ENCODE results near the gene CDK5. TPM values are rescaled to one million over a fixed set of nuclear protein-coding genes. Genes with fewer than 3 reads are reported as not detected.

CDK5 gene
- polyA plus RNA-seq, 1 donor (not counting 4 experiments of a cell fraction or from before 2014, with no cell fraction given), result 19.3 TPM

DNA sequence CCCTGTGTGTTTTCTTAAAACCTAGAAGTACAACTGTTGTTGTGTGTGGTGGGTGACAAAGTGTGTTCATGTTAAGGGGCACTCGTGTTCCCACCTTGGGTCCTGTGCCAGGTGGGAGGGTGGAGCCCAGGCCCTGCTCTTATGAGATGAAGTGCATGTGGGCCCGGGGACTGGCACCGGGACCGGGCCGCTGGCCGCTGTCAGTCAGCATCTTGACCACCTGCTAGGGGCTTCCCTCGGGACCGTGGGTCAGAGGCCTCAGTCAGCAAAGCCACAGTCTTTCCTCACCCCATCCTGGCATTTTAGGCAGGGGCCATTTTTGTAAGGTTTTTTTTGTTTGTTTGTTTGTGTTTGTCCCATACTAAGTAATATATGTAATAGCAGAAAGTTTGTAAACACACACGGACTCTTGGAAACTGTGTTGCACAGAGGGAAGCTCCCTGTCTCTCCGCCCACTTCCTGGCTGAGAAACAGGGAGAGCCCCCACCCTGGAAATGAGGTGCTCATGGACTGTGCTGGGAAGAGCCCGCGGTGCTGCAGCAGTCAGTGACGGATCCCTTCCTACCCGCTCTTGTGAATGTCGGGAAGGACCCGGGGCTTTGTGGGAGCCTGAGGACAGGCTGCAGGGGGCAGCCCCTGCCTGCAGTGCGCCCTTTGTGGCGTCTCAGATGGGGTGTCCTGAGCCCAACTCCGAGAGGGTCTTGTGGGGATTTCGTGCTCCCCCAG lies 42.0 kb upstream of the CDK5 start:
- no peak overlapping the region for H3K4me2 ChIP-seq (ENCODE audit: control insufficient read depth, extremely low read depth, insufficient read depth, low read depth, low read length)
- TF ChIP-seq, protein P1, sequence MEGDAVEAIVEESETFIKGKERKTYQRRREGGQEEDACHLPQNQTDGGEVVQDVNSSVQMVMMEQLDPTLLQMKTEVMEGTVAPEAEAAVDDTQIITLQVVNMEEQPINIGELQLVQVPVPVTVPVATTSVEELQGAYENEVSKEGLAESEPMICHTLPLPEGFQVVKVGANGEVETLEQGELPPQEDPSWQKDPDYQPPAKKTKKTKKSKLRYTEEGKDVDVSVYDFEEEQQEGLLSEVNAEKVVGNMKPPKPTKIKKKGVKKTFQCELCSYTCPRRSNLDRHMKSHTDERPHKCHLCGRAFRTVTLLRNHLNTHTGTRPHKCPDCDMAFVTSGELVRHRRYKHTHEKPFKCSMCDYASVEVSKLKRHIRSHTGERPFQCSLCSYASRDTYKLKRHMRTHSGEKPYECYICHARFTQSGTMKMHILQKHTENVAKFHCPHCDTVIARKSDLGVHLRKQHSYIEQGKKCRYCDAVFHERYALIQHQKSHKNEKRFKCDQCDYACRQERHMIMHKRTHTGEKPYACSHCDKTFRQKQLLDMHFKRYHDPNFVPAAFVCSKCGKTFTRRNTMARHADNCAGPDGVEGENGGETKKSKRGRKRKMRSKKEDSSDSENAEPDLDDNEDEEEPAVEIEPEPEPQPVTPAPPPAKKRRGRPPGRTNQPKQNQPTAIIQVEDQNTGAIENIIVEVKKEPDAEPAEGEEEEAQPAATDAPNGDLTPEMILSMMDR (optimal IDR thresholded peaks at IDR 0.05 in 1 of 3, IDR thresholded peaks at IDR 0.05 in 1 of 3, conservative IDR thresholded peaks at IDR 0.05 in 1 of 3; ENCODE audit: extremely low read depth in 1 of 3, insufficient read depth in 2 of 3, low read length in 3 of 3), result no peak
- TF ChIP-seq EZH2 (IDR thresholded peaks at IDR 0.05; ENCODE audit: low read length), result no peak
- no peaks in the 10 kb centered on the region for H3K4me1 ChIP-seq (ENCODE audit: control insufficient read depth, extremely low read depth, insufficient read depth, low read length)
- no peaks in the 10 kb centered on the region for H3K9me1 ChIP-seq (ENCODE audit: control insufficient read depth, extremely low read depth, insufficient read depth, low read length)
- H3K9ac ChIP-seq (ENCODE audit: control insufficient read depth, extremely low read depth, insufficient read depth, low read length), result no peak overlapping the region
- H3K9me3 ChIP-seq (ENCODE audit: control insufficient read depth, low read depth, low read length), result no peaks in the 10 kb centered on the region
- FAIRE-seq, result no peak
- no peak overlapping the region for H2AFZ ChIP-seq (ENCODE audit: control insufficient read depth, low read length)
- peaks cover 80% of the 10 kb centered on the region for H3K79me2 ChIP-seq (ENCODE audit: control insufficient read depth, insufficient read depth, low read length)
- H3K27me3 ChIP-seq (ENCODE audit: control insufficient read depth, extremely low read depth, insufficient read depth, low read length), result no peaks in the 10 kb centered on the region
- H3K27ac ChIP-seq (ENCODE audit: control insufficient read depth, insufficient read depth, low read length), result no peak overlapping the region
- H4K20me1 ChIP-seq (ENCODE audit: control insufficient read depth, extremely low read depth, insufficient read depth, low read length), result peaks cover 6% of the 10 kb centered on the region
- H3K36me3 ChIP-seq (ENCODE audit: control insufficient read depth in 2 of 2, extremely low read depth in 1 of 2, insufficient read depth in 2 of 2, low read length in 2 of 2), result peaks cover 0 to 3% of the 10 kb centered on the region in 2 experiments
- no peak overlapping the region for H3K4me3 ChIP-seq (ENCODE audit: control insufficient read depth in 2 of 3, extremely low read depth in 1 of 3, insufficient read depth in 2 of 3, low read depth in 1 of 3, low read length in 3 of 3)
- no peak for DNase-seq (ENCODE audit: low read depth, low spot score)
- dilution Hi-C loops (cut with MboI; ENCODE audit: extremely low pct_ligation_motif_present, low sequenced_read_pairs), result no loop called here

DNA sequence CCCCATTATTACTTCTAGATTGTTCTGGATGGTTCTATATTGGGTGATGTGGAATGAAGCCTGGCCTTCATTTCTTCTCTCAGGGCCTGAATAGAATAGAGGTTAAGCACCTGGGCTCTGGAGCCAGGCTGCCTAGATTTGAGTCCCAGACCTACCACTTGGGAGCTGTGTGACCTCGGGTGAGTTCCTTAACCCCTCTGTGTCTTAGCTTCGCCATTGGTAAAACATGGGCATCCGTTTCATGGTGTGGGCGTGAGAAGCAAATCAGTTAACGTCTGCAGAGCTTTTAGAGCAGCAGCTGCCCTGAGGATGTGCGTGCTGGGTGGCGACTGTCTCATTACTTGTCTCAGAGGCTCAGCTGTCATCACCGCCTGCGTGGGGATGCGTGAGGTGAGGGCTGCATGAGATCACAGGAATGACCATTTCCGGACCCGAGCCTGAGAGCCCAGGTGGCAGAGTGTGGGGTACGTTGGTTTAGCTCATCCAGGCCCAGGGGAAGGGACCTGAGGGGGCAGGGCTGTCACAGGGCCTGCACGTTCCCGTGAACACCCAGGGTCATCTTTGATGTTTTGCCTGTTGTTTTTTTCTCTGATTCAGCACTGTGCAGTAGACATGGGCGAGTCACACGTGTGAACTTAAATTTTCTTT lies 38.3 kb upstream of the CDK5 start:
- H3K27me3 ChIP-seq (ENCODE audit: control insufficient read depth, extremely low read depth, insufficient read depth, low read length), result no peaks in the 10 kb centered on the region
- peaks cover 89% of the 10 kb centered on the region for H3K79me2 ChIP-seq (ENCODE audit: control insufficient read depth, insufficient read depth, low read length)
- no peak overlapping the region for H3K9ac ChIP-seq (ENCODE audit: control insufficient read depth, extremely low read depth, insufficient read depth, low read length)
- no peak overlapping the region for H3K27ac ChIP-seq (ENCODE audit: control insufficient read depth, insufficient read depth, low read length)
- H3K4me2 ChIP-seq (ENCODE audit: control insufficient read depth, extremely low read depth, insufficient read depth, low read depth, low read length), result no peak overlapping the region
- H3K36me3 ChIP-seq (ENCODE audit: control insufficient read depth in 2 of 2, extremely low read depth in 1 of 2, insufficient read depth in 2 of 2, low read length in 2 of 2), result peaks cover 5 to 9% of the 10 kb centered on the region in 2 experiments
- H3K9me1 ChIP-seq (ENCODE audit: control insufficient read depth, extremely low read depth, insufficient read depth, low read length), result no peaks in the 10 kb centered on the region
- H2AFZ ChIP-seq (ENCODE audit: control insufficient read depth, low read length), result no peak overlapping the region
- no peak overlapping the region for H3K4me3 ChIP-seq (ENCODE audit: control insufficient read depth in 2 of 3, extremely low read depth in 1 of 3, insufficient read depth in 2 of 3, low read depth in 1 of 3, low read length in 3 of 3)
- H3K9me3 ChIP-seq (ENCODE audit: control insufficient read depth, low read depth, low read length), result no peaks in the 10 kb centered on the region
- H3K4me1 ChIP-seq (ENCODE audit: control insufficient read depth, extremely low read depth, insufficient read depth, low read length), result no peaks in the 10 kb centered on the region
- TF ChIP-seq, protein P1 (optimal IDR thresholded peaks at IDR 0.05 in 1 of 3, IDR thresholded peaks at IDR 0.05 in 1 of 3, conservative IDR thresholded peaks at IDR 0.05 in 1 of 3; ENCODE audit: extremely low read depth in 1 of 3, insufficient read depth in 2 of 3, low read length in 3 of 3), result no peak
- no peak for TF ChIP-seq EZH2 (IDR thresholded peaks at IDR 0.05; ENCODE audit: low read length)
- DNase-seq (ENCODE audit: low read depth, low spot score) (no peak), FAIRE-seq (no peak)
- dilution Hi-C loops (cut with MboI; ENCODE audit: extremely low pct_ligation_motif_present, low sequenced_read_pairs), result no loop called here
- peaks cover 9% of the 10 kb centered on the region for H4K20me1 ChIP-seq (ENCODE audit: control insufficient read depth, extremely low read depth, insufficient read depth, low read length)

All from keratinocyte (primary cell).